Activated CD8-positive, alpha-beta memory T cell treated with anti-CD3 and anti-CD28 coated beads, Interleukin-2, amount 50 U/mL, for 1 hour (primary cell): ENCODE measurements around the gene COPS3.

Source experiments
- DNase-seq: peaks from one replicate; pipeline ENCODE4 v3.0.0-alpha.2; 2020; ENCODE audit errors: extremely low read depth

The COPS3 gene

GRCh38 chr17:17241656-17242055 is 39.4 kb downstream of the COPS3 start:
- no peak for DNase-seq

GRCh38 chr17:17239832-17240231 is 41.2 kb downstream of the COPS3 start:
- no peak for DNase-seq

- DNase-seq: peak; percentile 61
Observed at GRCh38 chr17:17237026-17237799, 43.8 kb downstream of the COPS3 start, which contains the start of gene FLCN. Gene FLCN (minus strand): TSS chr17:17237168. CDS start chr17:17228137, 9,031 bp downstream.

GRCh38 chr17:17236295-17237025 is 44.6 kb downstream of the COPS3 start:
- no peak for DNase-seq

- no peak for DNase-seq
Observed at GRCh38 chr17:17235212-17236174, 45.6 kb downstream of the COPS3 start.

- DNase-seq: no peak
Observed at GRCh38 chr17:17232303-17232621, 48.8 kb downstream of the COPS3 start.

GRCh38 chr17:17231621-17232302 is 49.3 kb downstream of the COPS3 start:
- no peak for DNase-seq

- DNase-seq: no peak
Observed at GRCh38 chr17:17229416-17230384, 51.3 kb downstream of the COPS3 start.

GRCh38 chr17:17228521-17229279 is 52.3 kb downstream of the COPS3 start:
- no peak for DNase-seq

- DNase-seq: no peak
Observed at GRCh38 chr17:17227608-17228520, 53.2 kb downstream of the COPS3 start.

GRCh38 chr17:17226451-17227265 is 54.4 kb downstream of the COPS3 start:
- no peak for DNase-seq

GRCh38 chr17:17225901-17226300 is 55.1 kb downstream of the COPS3 start:
- no peak for DNase-seq

GRCh38 chr17:17224137-17224536 is 56.9 kb downstream of the COPS3 start:
- no peak for DNase-seq

GRCh38 chr17:17223736-17224135 is 57.3 kb downstream of the COPS3 start:
- DNase-seq: no peak

GRCh38 chr17:17221329-17221728 is 59.7 kb downstream of the COPS3 start:
- no peak for DNase-seq

GRCh38 chr17:17220529-17220928 is 60.5 kb downstream of the COPS3 start:
- DNase-seq: no peak

GRCh38 chr17:17217995-17218394 is 63.1 kb downstream of the COPS3 start:
- no peak for DNase-seq

- no peak for DNase-seq
Observed at GRCh38 chr17:17216776-17217175, 64.3 kb downstream of the COPS3 start.
